Thymus (tissue), 11 donors: ENCODE measurements around the gene FCER1G. TPM values are rescaled to one million over a fixed set of nuclear protein-coding genes. Genes with fewer than 3 reads are reported as not detected.
A peak's percentile ranks its signal among the peaks of the same experiment; 100 is the strongest.

Source experiments
- DNase-seq, 9 donors: peaks; one replicate each; pipeline ENCODE4 v3.0.0-alpha.2; 2013; ENCODE audit warnings: low spot score in 9 of 9, low read depth in 6 of 9, missing footprints in 1 of 9
- H3K27ac ChIP-seq, 2 donors: one replicate each; pipeline ENCODE4 v1.5.1; 2013; ENCODE audit warnings: control low read depth in 1 of 2, low read depth in 1 of 2, low read length in 1 of 2, mild to moderate bottlenecking in 1 of 2, moderate library complexity in 1 of 2
- H3K27me3 ChIP-seq, 2 donors: one replicate each; pipeline ENCODE4 v1.5.1; 2013; ENCODE audit warnings: low read length in 1 of 2; ENCODE audit not compliant: control insufficient read depth in 2 of 2, insufficient read depth in 1 of 2
- H3K36me3 ChIP-seq, 2 donors: one replicate each; pipeline ENCODE4 v1.5.1; 2013; ENCODE audit warnings: low read length in 1 of 2, mild to moderate bottlenecking in 1 of 2, moderate library complexity in 1 of 2; ENCODE audit not compliant: control insufficient read depth in 2 of 2, insufficient read depth in 2 of 2
- H3K4me1 ChIP-seq, 2 donors: one replicate each; pipeline ENCODE4 v1.5.1; 2013; ENCODE audit warnings: low read length in 2 of 2; ENCODE audit not compliant: control insufficient read depth in 2 of 2, insufficient read depth in 2 of 2
- H3K4me3 ChIP-seq, 2 donors: one replicate each; pipeline ENCODE4 v1.5.1; 2013; ENCODE audit warnings: low read length in 2 of 2, control low read depth in 1 of 2, mild to moderate bottlenecking in 1 of 2
- H3K9me3 ChIP-seq, 2 donors: one replicate each; pipeline ENCODE4 v1.5.1; 2013; ENCODE audit warnings: low read length in 1 of 2, mild to moderate bottlenecking in 1 of 2; ENCODE audit not compliant: control insufficient read depth in 2 of 2, insufficient read depth in 1 of 2
- WGBS: extraction: QIAGEN DNeasy Blood & Tissue Kit; methylation state at CpG from one replicate; pipeline ENCODE4 v1.1.7; 2013; 5-methylcytosine and 5-hydroxymethylcytosine counted together
- polyA plus RNA-seq: library from polyadenylated mRNA; stranded (reverse); fragments of 200-250 nt; gene quantifications from one replicate; pipeline ENCODE4 v1.2.3, GENCODE V29; 2013
- total RNA-seq: library from RNA; stranded (reverse); fragments of 120-200 nt; gene quantifications from one replicate; pipeline ENCODE4 v1.2.4, GENCODE V29; 2013
- donor health status: healthy.

FCER1G gene
- total and polyA plus RNA-seq, 2 donors, result 24.0 to 262 TPM

GRCh38 chr1:161180639-161181038 is 34.5 kb upstream of the FCER1G start:
- WGBS, result 87% methylated on average over 1 of the region's 1 CpG
- Histone ChIP-seq H3K9me3 (no peaks in the 10 kb centered on the region), H3K36me3 (peaks cover 0 to 3% of the 10 kb centered on the region in 2 donors), H3K27me3 (no peaks in the 10 kb centered on the region), H3K27ac (no peak overlapping the region), H3K4me1 (peaks cover 16 to 52% of the 10 kb centered on the region in 2 donors), H3K4me3 (no peak overlapping the region)
- DNase-seq, result peak in 1 of 9 donors; percentile 39

GRCh38 chr1:161182214-161182613 is 32.9 kb upstream of the FCER1G start:
- WGBS, result 96% methylated on average over 1 of the region's 1 CpG
- peak overlapping the region; percentile 45 to 52 for H3K27ac ChIP-seq
- peaks cover 16 to 53% of the 10 kb centered on the region in 2 donors for H3K4me1 ChIP-seq

GRCh38 chr1:161185282-161185682 is 29.8 kb upstream of the FCER1G start:
- H3K36me3 ChIP-seq, result no peaks in the 10 kb centered on the region
- DNase-seq, result peak in 8 of 9 donors; percentile 62 to 93 (median 78)
- H3K4me3 ChIP-seq, result no peak overlapping the region
- no peaks in the 10 kb centered on the region for H3K27me3 ChIP-seq
- no peaks in the 10 kb centered on the region for H3K9me3 ChIP-seq
- peaks cover 12 to 55% of the 10 kb centered on the region in 2 donors for H3K4me1 ChIP-seq
- H3K27ac ChIP-seq, result peak overlapping the region; percentile 86 to 97
- 0% methylated on average over 3 of the region's 3 CpGs for WGBS

More at GRCh38 chr1:161182214-161182613, 32.9 kb upstream of the FCER1G start:
- Histone ChIP-seq H3K27me3 (no peaks in the 10 kb centered on the region), H3K36me3 (no peaks in the 10 kb centered on the region), H3K9me3 (no peaks in the 10 kb centered on the region), H3K4me3 (no peak overlapping the region)
- peak in 1 of 9 donors; percentile 47 for DNase-seq

GRCh38 chr1:161185732-161186311 is 29.3 kb upstream of the FCER1G start:
- Histone ChIP-seq H3K4me3 (peak overlapping the region in 1 of 2 donors; percentile 7), H3K27ac (peak overlapping the region; percentile 86 to 97), H3K4me1 (peaks cover 12 to 55% of the 10 kb centered on the region in 2 donors), H3K9me3 (no peaks in the 10 kb centered on the region), H3K27me3 (no peaks in the 10 kb centered on the region), H3K36me3 (no peaks in the 10 kb centered on the region)
- 12% methylated on average over 2 of the region's 2 CpGs for WGBS
- peak in 1 of 9 donors; percentile 49 for DNase-seq

GRCh38 chr1:161187311-161187710 is 27.8 kb upstream of the FCER1G start:
- no peak overlapping the region for H3K4me3 ChIP-seq
- H3K27me3 ChIP-seq, result peaks cover 0 to 2% of the 10 kb centered on the region in 2 donors
- peak overlapping the region in 1 of 2 donors; percentile 26 for H3K27ac ChIP-seq
- H3K4me1 ChIP-seq, result peaks cover 12 to 52% of the 10 kb centered on the region in 2 donors
- DNase-seq, result no peak
- H3K9me3 ChIP-seq, result no peaks in the 10 kb centered on the region
- H3K36me3 ChIP-seq, result no peaks in the 10 kb centered on the region
- WGBS, result 80% methylated on average over 3 of the region's 3 CpGs

- WGBS, result 91% methylated on average over 6 of the region's 6 CpGs
- no peak for DNase-seq
- Histone ChIP-seq H3K9me3 (no peaks in the 10 kb centered on the region), H3K27ac (no peak overlapping the region), H3K4me3 (no peak overlapping the region), H3K36me3 (no peaks in the 10 kb centered on the region), H3K27me3 (peaks cover 0 to 2% of the 10 kb centered on the region in 2 donors), H3K4me1 (peaks cover 12 to 48% of the 10 kb centered on the region in 2 donors)
Observed at GRCh38 chr1:161188381-161188780, 26.7 kb upstream of the FCER1G start.

- Histone ChIP-seq H3K9me3 (peaks cover 0 to under 1% of the 10 kb centered on the region in 2 donors), H3K27ac (no peak overlapping the region), H3K27me3 (peaks cover 0 to 2% of the 10 kb centered on the region in 2 donors), H3K4me1 (peaks cover 12 to 41% of the 10 kb centered on the region in 2 donors), H3K36me3 (no peaks in the 10 kb centered on the region), H3K4me3 (no peak overlapping the region)
- no peak for DNase-seq
- 99% methylated on average over 5 of the region's 5 CpGs for WGBS
Observed at GRCh38 chr1:161189036-161189435, 26.1 kb upstream of the FCER1G start.

- Histone ChIP-seq H3K4me3 (no peak overlapping the region), H3K9me3 (peaks cover 0 to 1% of the 10 kb centered on the region in 2 donors), H3K36me3 (no peaks in the 10 kb centered on the region), H3K27me3 (peaks cover 0 to 2% of the 10 kb centered on the region in 2 donors), H3K4me1 (peaks cover 2 to 30% of the 10 kb centered on the region in 2 donors), H3K27ac (no peak overlapping the region)
- 92% methylated on average over 22 of the region's 22 CpGs for WGBS
- peak in 1 of 9 donors; percentile 31 for DNase-seq
Observed at GRCh38 chr1:161190962-161191521, 24.1 kb upstream of the FCER1G start.

- peaks cover 0 to 1% of the 10 kb centered on the region in 2 donors for H3K9me3 ChIP-seq
- DNase-seq, result no peak
- no peak overlapping the region for H3K27ac ChIP-seq
- WGBS, result 85% methylated on average over 8 of the region's 8 CpGs
- H3K27me3 ChIP-seq, result peaks cover 0 to 2% of the 10 kb centered on the region in 2 donors
- no peaks in the 10 kb centered on the region for H3K36me3 ChIP-seq
- peaks cover 0 to 21% of the 10 kb centered on the region in 2 donors for H3K4me1 ChIP-seq
- H3K4me3 ChIP-seq, result no peak overlapping the region
Observed at GRCh38 chr1:161191971-161192370, 23.1 kb upstream of the FCER1G start.
